Epithelial cell of esophagus (primary cell): Measurements from ENCODE around the gene TRIP13.
"Not testable (repeated sequence)": the region's sequence is repeated elsewhere in the genome, so short reads cannot be mapped to it uniquely, and the experiment has no call there.

Experiments
- DNase-seq: peaks from one replicate; pipeline ENCODE4 v3.0.0; 2010; ENCODE audit warnings: low read depth
- H3K4me3 ChIP-seq: 2 replicates; pipeline ENCODE4 v1.5.1; 2011; ENCODE audit warnings: mild to moderate bottlenecking, low read length, control low read depth
- TF ChIP-seq, protein P1 (sequence below): IDR thresholded peaks from 2 replicates; pipeline ENCODE4 v1.5.1; 2011; ENCODE audit warnings: low read depth, mild to moderate bottlenecking, low read length, control low read depth, inconsistent platforms; ENCODE audit not compliant: insufficient read depth; ENCODE audit errors: missing control alignments

TRIP13 gene

GRCh38 chr5:935510-936084 is 42.9 kb downstream of the TRIP13 start:
- TF ChIP-seq, protein P1, sequence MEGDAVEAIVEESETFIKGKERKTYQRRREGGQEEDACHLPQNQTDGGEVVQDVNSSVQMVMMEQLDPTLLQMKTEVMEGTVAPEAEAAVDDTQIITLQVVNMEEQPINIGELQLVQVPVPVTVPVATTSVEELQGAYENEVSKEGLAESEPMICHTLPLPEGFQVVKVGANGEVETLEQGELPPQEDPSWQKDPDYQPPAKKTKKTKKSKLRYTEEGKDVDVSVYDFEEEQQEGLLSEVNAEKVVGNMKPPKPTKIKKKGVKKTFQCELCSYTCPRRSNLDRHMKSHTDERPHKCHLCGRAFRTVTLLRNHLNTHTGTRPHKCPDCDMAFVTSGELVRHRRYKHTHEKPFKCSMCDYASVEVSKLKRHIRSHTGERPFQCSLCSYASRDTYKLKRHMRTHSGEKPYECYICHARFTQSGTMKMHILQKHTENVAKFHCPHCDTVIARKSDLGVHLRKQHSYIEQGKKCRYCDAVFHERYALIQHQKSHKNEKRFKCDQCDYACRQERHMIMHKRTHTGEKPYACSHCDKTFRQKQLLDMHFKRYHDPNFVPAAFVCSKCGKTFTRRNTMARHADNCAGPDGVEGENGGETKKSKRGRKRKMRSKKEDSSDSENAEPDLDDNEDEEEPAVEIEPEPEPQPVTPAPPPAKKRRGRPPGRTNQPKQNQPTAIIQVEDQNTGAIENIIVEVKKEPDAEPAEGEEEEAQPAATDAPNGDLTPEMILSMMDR = no peak
- no peak for DNase-seq
- no peak overlapping the region for H3K4me3 ChIP-seq

DNA sequence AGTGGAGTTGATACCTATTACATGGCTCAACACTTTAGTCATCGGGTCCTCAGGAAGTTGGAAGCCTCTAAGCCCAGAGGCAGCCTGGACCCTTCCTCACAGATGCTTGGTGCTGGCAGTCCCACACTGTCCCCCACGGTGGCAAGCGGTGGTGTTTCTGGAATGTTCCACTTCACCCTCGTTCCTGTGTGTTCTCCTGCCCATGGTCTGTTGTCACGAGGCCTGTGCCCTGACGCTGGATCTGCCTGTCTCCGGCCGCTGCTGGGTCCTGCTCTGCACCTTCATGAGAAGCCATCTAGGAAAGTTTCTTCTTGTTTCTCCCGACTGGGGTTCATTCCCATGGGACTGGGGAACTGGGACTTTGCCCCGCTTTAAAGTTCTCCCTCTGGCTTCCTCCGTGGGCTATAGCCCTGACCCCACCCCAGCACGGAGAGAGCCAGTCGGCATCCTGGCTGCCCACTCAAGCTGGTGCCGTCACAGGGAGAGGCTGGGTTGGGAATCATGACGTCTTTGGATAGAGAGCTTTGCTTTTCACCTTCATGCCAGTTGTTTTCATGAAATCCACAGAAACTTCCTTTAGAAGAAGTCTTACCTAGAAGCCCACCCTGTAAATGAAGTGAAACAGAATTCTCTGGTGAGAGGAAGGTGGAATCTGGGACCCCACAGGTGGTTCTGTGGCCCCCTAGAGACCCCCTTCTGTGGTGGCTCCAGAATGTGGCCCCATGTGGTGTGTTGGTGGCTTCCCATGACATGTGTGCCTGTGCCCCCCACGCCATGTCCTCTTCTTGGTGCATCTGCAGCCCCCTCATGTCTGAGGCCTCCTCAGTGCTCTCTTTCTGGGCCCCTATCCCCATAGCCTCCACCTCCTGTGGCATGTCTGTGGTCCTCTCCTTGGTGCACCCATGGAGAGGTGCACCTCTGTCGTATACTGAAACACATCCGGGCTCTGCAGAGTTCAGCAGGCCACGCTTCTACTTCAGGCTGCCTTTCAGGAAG is 43.8 kb downstream of the TRIP13 start:
- TF ChIP-seq, protein P1 = no peak
- no peak for DNase-seq
- no peak overlapping the region for H3K4me3 ChIP-seq

- no peak overlapping the region for H3K4me3 ChIP-seq
- DNase-seq = no peak
- TF ChIP-seq, protein P1 = no peak
Measured at GRCh38 chr5:937151-937924, 44.7 kb downstream of the TRIP13 start.

- TF ChIP-seq, protein P1 = no peak
- DNase-seq = no peak
- H3K4me3 ChIP-seq = no peak overlapping the region
Measured at GRCh38 chr5:939368-939767, 46.7 kb downstream of the TRIP13 start.

- H3K4me3 ChIP-seq = not testable (repeated sequence)
Measured at GRCh38 chr5:940741-941140, 48.1 kb downstream of the TRIP13 start.

GRCh38 chr5:943201-943917 is 50.7 kb downstream of the TRIP13 start:
- DNase-seq = no peak
- TF ChIP-seq, protein P1 = no peak
- H3K4me3 ChIP-seq = no peak overlapping the region

More at GRCh38 chr5:940741-941140, 48.1 kb downstream of the TRIP13 start:
- not testable (repeated sequence) for DNase-seq
